Activated CD8-positive, alpha-beta memory T cell treated with anti-CD3 and anti-CD28 coated beads for 4 hours (primary cell): Measurements from ENCODE around the gene ISCA2.

Source experiments
- DNase-seq, 2 donors: peaks; one replicate each; pipeline ENCODE4 v3.0.0-alpha.2; 2020; ENCODE audit warnings: low read depth in 2 of 2

ISCA2 gene

GRCh38 chr14:74482571-74482970 lies 11.0 kb upstream of the ISCA2 start:
- DNase-seq: no peak

DNA sequence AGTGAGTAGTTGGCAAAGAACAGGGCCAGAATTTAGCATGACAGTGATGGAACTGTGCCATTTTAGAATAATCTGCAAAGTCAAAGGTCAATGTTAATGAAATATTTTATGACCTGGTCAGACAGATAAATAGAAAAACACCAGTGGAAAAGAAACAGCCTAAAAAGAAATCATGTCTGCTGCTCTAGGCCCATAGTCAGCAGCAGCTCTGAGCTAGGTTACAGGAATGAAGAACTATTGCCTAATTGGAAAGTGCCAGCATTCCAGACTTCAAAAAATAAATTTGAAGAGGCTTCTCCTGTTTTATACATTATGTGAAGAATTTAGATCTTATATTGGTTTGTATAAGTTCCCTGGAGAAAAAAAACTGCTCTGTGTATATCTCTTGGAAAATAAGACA lies 10.2 kb upstream of the ISCA2 start:
- no peak for DNase-seq

GRCh38 chr14:74486164-74486563 lies 7.4 kb upstream of the ISCA2 start:
- no peak for DNase-seq

DNA sequence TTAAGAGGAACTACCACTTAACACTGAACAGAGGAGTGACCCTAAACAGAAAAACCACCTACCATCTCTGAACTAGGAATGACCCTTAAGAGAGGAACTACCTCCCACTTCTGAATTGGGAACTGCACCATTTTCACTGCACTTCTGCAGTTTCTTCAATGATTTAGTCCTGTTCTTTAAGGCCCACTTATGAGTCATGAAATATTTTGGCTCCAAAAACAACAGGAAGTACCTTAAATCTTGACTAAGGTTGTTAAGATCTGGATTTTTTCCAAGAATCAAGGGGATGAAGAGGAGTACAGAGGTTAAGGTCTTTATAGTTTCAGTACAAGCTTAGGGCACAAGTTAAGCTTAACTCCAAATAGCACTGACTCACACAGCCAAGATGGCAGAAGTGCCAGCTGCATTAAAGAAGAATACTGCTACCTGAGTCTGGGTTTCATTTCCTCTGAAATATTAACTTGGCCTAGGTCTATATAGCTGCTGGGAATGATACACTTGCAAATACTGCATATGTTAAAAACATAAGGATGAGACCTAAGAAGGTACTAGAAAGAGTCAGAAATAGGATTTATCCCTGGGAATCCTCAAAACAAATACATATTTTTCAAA lies 4.7 kb upstream of the ISCA2 start:
- no peak for DNase-seq

- DNase-seq: no peak
These were observed 3.1 kb upstream of the ISCA2 start for GRCh38 chr14:74490486-74490885.

- no peak for DNase-seq
These were observed 1.4 kb upstream of the ISCA2 start for GRCh38 chr14:74491956-74492775.

- DNase-seq: no peak
These were observed 706 bp upstream of the ISCA2 start, which contains the start of gene NPC2 for GRCh38 chr14:74492776-74493342. NPC2 (minus strand) TSS chr14:74493305; CDS start chr14:74493274, 31 bp downstream.

GRCh38 chr14:74495356-74495755 lies 1.8 kb downstream of the ISCA2 start:
- DNase-seq: no peak

GRCh38 chr14:74500417-74501134 lies 7.0 kb downstream of the ISCA2 start:
- DNase-seq: no peak

DNA sequence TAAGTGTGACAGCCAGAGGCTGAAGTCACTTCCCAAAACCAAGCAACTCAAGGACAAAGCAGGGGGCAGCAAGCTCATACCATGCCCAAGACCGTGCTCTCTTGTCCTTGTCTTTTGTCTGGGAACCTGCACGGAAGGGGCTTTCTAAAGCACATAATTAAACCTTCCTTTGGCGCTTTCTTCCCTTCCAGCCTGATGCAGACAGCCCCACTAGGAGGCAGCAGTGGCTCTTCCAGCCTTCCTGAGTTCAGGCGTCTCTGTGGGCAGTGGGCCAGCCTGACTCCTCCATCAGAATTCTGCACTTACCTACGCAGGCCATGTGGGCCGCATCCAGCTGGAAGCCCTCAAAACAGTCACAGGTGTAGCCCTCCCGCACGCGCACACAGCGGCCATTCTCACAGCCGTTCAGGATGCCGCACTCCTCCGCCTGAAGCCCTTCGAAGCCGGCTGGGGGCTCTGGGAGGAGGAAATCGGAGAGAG lies 7.6 kb downstream of the ISCA2 start:
- DNase-seq: no peak

DNA sequence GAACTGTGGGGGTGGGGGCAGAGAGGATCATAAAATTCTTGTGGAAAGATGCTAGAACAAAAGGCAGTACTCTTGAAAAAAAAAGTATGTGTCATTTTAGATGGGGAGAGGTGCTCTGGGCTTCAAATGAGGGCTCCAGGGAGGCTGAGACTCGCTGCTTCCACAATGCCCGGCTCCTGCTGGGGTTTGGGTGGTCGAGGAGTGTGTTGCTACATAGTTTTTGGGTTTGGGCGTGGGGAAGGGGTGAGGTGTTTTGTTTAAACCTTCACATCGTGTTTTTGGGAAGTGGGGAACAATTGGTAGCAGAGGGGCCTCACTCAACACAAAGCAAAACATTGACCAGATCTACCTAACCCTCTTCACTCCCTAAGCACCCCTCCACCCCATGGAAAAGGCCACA lies 8.1 kb downstream of the ISCA2 start:
- DNase-seq: no peak

DNA sequence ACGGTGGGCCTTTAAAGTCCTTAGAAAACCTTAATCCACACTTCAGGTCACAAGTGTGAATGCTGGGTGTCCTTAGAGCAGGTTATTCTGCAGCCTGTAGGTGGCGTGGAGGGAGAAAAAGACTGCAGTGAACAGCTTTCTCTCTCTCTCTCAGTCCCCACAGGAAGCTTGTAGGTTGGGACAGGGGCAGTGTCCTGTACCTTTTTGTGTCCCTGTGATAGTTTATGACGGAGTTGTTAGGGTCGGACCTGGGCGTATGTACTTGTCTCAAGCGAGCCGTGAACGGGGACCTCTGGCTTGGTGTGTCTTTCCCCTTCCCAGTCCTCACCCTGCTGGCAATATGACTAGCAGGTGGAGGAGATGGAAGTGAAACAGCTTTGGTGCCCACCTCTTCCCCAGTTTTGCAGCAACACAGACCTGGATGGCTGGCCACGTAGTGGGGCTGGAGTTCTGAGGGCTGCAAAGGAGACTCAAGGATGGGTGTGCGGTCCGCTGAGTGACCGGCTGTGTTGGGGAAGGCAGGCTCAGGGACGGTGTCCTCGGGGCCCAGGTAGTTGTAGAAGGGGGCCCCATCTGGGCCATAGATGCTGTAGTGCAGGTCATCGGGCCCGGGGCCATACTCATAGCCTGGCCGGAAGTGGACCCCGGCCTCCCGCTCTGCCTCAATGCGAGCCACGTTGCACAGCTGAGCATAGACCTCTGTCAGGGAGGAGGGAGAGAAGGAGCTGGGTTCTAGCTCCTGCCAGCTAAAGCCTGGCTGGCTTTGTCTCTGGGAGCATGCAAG lies 8.9 kb downstream of the ISCA2 start:
- no peak for DNase-seq

GRCh38 chr14:74503291-74503937 lies 9.8 kb downstream of the ISCA2 start:
- DNase-seq: no peak

DNA sequence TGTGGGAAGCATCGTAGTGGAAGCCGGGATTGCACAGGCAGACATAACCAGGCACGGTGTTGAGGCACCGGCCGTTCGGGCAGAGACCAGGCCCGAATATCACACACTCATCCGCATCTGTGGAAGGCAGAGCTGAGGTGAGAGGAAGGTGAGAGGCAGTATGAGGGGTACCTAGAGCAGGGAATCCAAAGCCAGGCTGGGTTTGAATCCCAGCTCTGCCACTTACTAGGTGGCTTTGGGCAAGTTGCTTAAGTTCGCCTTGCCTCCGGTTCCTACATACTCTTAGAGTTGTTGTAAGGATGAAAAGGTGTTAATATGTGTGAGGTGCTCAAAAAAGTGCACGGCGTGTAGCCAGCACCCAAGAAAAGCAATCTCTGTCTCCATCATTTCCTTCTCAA lies 10.4 kb downstream of the ISCA2 start:
- DNase-seq: no peak

- no peak for DNase-seq
These were observed 10.8 kb downstream of the ISCA2 start for GRCh38 chr14:74504412-74504811.

- no peak for DNase-seq
These were observed 11.5 kb downstream of the ISCA2 start for GRCh38 chr14:74504874-74505720.

DNA sequence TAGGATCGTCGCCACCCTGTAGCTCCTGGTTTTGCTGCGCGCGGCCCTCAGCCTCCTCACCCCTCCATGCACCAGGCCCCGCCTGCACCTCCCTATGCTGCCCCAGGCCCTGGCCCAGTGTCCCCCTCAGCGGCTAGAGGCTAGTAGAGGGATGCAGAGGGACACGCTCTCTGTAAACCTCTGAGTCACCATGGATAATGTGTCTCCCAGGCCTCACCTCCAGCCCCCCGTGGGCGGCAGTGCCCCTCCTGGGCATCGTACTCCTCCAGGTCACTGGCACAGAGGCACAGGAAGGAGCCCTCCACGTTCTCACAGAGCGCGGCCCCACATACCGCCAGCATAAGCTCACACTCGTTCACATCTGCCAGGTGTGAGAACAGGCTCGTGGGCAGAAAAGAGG lies 12.3 kb downstream of the ISCA2 start:
- no peak for DNase-seq

- DNase-seq: no peak
These were observed 12.9 kb downstream of the ISCA2 start for GRCh38 chr14:74506411-74506851.

DNA sequence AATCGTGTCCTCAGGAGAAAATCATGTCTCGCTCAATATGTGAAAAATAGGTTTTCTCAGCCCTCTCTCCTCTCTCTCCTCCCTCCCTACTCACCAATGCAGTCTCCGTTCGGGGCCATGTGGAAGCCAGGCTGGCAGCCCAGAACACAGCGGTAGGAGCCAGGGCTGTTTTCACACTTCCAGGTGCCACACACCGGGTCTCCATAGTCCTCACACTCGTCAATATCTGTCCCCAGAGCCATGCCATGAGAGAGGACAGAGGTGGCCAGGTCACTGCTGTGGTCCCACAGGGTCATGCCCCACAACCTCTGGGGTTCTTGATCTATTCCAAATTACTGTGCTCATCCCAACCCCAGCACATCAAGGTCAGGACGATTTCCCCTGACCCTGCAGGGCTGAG lies 13.5 kb downstream of the ISCA2 start:
- no peak for DNase-seq

GRCh38 chr14:74507840-74508239 lies 14.3 kb downstream of the ISCA2 start:
- no peak for DNase-seq
